GM23248 (cell line): Measurements from ENCODE around the gene KIF2C.

Source experiments
- EZH2 ChIP-seq: fragments of 200-600 bp; sonication (generic); IDR thresholded peaks from 2 replicates; pipeline ENCODE4 v1.6.1; 2018; ENCODE audit warnings: antibody characterized with exemption, mild to moderate bottlenecking; ENCODE audit not compliant: insufficient read depth, poor library complexity, severe bottlenecking
- EZH2phosphoT487 ChIP-seq: fragments of 200-600 bp; sonication (generic); IDR thresholded peaks from 2 replicates; pipeline ENCODE4 v1.6.1; 2018; ENCODE audit warnings: antibody characterized with exemption, moderate library complexity, mild to moderate bottlenecking, low read depth; ENCODE audit not compliant: insufficient read depth

DNA sequence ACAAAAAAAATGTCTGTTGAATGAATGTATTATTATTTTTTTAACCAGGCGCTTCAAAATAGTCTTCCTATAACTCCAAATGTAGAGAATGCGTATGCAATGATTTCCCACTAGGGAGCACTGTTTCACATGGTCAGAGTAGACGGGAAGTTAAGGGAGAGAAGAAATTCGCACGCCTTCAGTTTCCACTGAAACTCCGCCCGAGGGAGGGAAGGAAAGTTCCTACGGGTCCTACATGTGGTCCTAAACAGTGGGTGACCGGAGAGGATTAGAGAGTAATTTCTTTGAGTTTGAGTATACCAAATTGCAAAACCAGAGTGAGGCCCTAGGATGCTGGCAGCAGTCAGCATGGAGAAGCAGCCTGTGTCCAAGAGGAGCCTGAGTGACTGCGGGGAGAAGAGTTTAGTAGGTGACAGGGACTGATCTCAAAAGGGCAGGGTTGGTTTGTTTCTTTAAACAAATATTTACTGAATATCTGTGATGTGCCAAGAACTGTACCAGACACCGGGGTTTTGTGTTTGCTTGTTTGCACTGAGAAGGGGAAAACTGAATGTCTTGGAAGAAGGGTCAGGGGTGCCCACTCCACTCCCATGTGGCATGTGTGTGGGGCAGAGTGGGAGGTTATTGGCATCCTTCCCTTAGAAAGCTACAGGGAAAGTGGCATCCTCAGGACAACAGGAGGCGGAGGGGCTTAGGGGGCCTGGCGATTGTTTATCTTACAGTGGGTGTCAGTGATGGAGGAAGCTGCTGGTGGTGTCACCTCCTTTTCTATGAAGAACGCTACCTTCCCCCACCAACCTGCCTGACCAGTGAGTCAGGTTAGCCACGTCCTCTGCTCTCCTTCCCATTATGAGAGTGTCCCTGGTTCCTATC is 31.4 kb upstream of the KIF2C start:
- no peak for TF ChIP-seq EZH2phosphoT487
- no peak for TF ChIP-seq EZH2
